Superior temporal gyrus (tissue), 1 donor: ENCODE measurements around the gene NFIC.
"Not testable (repeated sequence)": the region's sequence is repeated elsewhere in the genome, so short reads cannot be mapped to it uniquely, and the experiment has no call there.

ENCODE experiments used
- DNase-seq: peaks from one replicate; pipeline ENCODE4 v3.0.0-alpha.2; 2016; ENCODE audit errors: extremely low spot score

The NFIC gene

DNA sequence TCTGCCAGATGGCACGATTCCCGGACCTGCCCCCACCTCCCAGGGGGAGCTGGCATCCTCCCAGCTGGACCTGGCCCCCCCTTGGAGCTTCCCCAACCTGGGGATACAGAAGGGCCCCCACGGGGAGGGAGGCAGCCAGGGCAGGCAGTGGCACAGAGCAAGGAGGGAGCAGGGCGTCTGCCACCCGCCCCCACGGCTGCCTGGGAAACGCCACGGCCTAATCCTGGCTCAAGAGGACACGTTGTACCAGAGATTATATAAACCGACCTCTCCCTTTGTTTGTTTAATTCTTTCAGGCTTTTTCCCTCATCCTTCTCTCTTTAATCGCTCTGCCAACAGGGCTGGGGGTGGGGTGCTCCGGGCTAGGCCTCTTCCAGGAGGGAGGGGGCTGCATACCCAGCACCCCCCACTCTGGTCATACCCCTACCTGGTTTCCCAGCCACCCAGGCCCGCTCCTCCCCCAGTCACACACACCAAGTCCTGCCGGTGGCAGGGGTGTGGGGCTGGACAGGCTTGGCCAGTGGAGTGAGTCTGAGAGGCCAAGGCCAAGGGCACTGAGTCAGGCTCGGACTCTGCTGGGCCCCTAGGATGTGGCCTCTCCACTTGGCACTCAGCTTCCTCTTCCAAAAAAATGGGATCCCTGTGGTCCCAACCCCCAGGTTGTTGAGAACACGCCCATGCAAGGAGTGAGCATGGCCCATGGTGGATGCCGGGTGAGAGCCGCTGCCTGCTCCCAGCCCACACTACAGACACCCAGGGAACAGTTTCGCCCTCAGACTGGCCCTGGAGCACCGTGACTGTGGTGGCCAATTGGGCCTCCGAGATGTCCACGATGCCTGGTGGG, 29.5 kb upstream of the NFIC start:
- peak; percentile 46 for DNase-seq

DNA sequence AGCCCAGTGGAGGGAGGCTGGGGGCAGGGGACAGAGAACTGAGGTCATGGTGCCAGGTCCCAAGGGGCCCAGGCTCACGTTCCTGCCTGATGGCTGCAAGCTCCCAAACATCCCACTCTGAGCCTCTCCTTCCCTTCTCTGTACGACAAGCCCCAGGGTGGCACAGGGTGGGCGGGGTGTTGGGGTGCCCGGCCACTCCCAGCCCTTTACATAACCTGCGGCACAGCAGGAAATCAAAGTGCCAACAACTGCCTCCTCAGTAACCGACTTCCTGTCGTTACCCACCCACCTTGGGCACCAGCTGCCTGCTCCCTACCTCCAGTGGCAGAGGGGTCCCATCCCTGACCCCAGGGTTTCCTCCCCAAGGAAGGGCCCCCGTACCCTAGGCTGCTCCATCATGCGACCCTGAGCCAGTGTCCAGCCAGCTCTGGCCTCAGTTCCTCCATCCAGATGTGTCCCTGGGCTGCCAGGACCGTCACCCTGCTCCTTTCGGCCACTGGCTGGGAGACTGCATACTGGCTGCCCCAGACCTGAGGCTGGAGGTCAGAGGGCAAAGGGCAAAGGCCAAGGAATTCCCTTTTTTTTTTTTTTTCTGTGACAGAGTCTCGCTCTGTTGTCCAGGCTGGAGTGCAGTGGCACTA, 27.7 kb upstream of the NFIC start:
- DNase-seq, result no peak

DNA sequence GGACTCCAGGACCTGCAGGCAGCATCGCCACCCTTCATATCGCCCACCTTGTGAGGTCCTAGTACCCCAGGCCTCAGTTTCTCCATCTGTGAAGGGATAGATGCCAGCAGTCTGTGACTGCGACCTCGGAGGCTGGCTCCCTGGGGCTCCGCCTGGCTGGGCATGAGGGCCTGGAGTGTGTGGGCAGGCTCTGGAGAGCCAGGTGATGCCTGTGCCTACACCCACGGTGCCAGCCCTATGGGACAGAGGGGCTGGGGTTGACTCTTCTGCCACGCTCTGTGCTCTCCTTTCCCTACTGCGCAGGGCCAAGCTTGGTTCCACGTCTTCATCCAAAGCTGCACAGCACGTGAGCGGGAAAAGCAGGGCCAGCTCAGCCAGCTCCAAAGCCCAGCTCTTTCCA, 26.0 kb upstream of the NFIC start:
- no peak for DNase-seq

DNA sequence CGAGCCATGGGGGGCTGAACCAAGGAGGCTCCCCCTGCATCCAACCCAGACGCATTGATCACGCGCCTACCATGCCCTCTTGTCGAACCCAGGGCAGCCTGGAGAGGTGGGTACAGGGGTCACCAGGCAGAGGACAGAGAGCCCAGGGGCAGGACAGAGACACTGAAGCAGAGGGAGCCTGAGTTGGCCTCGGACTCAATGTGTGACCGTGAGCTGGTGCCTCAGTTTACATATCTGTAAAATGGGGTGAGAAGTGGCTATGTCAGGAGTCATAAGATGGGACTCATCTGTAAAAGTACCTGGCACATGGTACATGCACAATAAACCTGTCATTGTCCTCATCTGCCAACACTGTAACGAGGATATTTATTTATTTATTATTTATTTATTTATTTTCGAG, 24.1 kb upstream of the NFIC start:
- DNase-seq, result no peak

DNA sequence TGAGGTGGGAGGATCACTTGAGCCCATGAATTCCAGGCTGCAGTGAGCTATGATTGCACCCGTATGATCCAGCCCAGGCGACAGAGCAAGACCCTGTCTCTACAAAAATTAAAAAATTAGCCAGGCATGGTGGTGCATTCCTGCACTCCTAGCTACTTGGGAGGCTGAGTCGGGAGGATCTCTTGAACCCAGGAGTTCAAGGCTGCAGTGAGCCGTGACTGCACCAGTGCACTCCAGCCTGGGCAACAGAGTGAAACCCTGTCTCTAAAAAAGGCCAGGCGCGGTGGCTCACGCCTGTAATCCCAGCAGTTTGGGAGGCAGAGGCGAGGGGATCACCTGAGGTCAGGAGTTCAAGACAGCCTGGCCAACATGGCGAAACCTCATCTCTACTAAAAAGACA, 23.4 kb upstream of the NFIC start:
- DNase-seq, result not testable (repeated sequence)

DNA sequence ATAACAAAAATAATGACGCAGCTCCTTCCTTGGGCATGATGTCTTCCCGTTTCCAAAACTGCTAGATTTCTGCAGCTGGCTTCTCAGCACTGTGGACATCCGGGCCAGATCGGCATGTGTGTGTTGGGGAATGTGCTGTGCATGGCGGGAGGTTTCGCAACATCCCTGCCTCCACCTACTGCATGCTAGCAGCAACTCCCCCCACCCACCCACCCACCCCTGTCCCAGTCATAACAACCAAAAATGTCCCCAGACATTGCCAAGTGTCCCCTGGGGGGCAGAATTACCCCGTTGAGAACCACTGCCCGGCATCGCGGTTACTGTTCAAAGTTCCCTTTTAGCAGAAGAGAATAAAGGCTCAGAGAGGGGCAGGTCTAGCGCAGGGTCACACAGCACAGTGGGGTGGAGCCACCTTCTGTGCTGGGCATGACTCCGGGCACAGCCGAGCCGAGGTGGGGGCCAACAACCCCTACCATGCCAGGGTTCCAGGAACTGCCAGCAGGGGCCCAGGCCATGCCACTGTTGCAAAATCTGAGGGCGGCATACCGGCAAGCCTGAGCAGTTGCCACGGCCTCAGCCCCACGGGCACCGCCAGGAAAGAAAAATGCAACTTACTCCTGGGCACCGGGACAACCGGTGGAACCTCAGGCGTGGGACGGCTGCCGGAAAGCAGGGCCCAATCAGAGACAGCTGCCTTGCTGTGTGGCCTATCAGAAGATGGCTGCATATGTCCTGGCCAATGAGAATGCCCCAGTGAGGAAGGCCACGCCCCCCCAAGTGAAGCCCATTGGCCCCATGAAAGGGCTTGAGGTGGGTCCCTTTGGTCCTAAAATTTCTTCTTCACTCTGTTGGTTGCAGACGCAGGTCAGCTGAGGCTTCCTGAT, 22.5 kb upstream of the NFIC start:
- DNase-seq, result peak; percentile 76

DNA sequence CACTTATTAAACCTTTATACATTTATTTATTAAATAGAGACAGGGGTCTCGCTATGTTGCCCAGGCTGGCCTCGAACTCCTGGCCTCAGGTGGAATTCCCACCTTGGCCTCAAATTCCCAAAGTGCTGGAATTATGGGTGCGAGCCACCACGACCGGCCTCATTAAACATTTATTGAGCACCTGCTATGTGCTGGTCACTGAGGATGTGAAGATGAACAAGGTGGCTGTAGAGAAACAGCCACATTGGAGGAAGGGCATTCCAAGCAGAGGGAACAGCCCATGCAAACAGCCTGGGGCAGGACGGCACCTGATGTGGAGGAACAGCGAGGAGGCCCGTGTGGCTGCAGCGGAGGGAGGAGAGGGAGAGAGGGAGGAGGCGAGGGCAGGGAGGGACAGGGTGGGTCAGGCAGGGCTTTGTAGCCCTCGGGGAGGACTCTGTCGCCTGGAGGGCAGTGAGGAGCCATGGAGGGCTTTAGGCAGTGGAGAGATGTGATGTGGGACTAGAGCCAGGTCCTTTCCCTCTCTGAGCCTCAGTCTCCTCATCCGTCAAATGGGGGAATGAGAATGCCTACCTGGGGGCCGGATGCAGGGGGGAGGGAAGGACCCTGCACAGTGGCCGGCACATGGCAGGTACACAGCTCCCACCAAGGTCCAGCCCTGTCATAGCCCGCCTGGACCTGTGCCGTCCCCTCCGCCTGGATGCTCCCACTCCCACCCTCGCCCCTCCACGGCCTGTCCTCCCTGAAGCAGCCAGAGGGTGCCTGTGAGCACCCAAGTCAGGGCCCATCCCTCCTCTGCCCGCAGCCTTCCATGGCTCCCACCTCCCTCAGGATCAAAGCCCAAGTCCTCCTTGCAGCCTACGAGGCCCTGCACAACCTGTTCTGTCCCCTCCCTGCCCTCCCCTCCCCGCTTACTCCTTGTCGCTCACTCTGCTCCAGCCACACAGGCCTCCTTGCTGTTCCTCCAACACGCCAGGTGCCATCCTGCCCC, 21.5 kb upstream of the NFIC start:
- DNase-seq, result no peak

DNA sequence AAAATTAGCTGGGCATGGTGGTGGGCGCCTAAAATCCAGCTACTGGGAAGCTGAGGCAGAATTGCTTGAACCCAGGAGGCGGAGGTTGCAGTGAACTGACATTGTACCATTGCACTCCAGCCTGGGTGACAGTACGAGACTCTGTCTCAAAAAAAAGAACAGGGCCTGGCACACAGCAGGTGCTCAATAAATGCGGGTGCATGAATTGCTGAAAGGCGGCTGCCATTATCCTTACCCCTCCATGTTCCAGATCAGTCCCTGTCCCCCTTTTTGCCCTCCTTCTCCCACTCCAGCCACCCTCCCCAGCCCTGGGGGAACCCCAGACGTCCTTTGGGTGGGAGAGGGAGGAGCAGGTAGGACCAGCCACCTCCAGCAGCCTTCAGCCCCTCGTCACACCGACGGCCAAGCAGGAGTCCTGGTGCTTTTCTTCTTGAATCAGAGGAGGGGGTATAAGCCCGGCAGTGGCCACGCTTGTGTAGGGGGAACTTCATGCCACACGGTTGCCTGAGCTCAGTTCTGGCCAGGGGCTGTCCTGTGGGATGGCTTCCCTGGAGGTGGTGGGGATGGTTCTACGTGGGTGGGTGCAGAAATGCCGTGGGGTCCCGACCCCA, 20.4 kb upstream of the NFIC start:
- DNase-seq, result no peak

DNA sequence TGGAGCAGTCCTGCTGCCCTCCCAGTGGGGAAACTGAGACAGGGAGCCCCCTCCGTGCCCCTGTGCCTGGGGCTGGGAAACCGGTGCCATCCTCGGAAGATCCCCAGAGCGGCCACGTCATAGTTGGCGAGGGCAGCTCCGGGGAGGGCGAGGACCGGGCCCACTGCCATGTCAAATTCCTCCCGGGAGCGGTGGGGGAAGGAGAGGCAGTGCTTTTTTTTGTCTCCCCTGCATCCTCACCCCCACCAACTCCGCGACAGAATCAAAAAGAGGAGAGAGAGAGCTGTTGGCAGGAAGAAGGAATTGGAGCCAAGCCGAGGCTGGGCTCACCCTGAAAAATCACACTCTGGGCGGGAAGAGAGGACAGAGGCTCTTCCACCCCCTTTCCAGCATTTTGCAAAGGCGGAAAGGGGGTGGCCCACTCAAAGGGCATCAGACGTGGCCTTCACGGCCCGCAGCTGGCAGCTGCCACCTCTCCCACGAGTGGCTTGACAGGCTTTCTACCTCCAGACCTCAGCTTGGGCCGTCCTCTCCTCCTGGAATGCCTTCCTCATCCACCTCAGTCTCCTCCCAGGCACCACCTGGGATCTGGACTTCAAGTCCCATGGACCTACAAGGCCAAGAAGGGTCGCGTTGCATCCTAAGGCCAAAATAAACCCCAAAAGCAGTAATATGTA, 19.6 kb upstream of the NFIC start:
- peak; percentile 83 for DNase-seq

DNA sequence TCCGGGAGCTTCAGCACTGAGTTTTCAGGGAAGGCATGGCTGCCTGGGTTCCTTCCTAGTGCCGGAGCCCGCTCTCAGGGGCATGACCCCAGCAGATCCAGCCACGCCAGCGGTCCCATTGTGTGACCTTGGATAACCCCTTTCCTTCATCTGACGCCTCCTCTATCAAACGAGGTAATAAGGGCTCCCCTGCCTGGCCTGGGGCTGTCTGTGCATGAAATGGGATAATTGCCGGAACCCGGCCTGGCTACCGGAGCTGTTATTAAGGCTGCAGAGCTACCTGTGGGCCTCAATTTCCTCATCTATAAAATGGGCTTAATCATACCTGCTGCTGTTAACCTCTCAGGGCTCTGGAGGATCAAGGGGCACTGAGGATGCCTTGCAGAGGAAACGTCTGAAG, 18.3 kb upstream of the NFIC start:
- no peak for DNase-seq

DNA sequence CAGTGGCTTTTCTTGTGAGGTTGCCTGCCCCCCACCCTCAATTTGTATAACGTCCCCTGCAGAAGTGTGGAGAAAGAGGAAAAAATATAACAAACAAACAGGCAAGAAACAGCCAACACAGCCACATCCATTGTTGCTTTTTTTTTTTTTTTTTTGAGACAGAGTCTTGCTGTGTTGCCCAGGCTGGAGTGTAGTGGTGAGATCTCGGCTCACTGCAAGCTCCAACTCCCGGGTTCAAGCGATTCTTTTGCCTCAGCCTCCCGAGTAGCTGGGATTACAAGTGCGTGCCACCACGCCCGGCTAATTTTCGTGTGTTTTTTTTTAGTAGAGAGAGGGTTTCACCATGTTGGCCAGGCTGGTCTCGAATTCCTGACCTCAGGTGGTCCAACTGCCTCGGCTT, 17.9 kb upstream of the NFIC start:
- DNase-seq, result not testable (repeated sequence)

DNA sequence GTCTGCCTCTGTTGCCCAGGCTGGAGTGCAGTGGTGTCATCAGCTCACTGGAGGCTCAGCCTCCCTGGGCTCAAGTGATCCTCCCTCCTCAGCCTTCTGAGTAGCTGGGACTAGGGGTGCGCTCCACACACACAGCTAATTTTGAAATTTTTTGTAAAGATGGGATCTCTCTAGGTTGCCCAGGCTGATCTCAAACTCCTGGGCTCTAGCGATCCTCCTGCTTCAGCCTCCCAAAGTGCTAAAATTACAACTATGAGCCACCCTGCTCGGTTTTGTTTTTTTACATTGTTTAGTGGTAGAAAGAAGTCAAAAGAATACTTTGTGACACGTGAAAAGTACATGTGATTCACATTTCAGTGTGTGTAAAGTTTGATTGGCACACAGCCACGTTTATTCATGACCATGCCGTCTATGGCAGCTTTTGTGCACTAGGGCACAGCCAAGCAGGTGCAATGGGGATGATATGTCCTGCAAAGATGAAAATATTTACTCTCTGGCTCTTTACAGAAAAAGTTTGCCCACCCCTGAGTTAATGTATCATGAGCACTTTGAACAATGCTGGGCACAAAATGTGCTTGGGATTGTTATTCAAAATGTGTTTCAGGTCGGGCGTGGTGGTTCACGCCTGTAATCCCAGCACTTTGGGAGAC, 16.2 kb upstream of the NFIC start:
- DNase-seq, result no peak

DNA sequence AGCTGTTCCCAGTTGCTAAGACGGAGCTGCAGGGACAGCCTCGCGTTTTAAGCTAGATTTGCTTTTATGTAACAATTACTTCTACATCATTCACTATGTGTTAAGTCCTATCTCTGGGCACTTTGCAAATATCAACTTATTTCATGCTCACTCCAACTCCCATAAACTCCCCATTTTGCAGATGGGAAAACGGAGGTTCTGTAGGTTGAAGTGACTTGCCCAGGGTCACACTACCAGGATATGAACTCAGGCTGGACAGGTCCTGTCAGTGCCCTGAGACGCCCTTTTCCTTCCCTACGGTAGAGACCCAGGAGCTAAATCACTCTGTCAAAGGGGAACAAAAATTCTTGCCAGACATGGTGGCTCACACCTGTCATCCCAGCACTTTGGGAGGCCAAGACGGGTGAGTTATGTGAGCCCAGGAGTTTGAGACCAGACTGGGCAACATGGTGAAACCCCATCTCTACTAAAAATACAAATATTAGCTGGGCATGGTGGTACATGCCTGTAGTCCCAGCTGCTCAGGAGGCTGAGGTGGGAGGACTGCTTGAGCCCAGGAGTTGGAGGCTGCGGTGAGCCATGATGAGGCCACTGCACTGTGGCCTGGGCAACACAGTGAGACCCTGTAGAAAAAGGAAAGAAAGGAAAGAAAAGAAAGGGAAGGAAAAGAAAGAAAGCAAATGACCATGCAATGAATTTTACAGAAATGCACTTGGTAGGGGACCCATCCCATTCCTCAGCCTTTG, 14.5 kb upstream of the NFIC start:
- DNase-seq, result no peak

DNA sequence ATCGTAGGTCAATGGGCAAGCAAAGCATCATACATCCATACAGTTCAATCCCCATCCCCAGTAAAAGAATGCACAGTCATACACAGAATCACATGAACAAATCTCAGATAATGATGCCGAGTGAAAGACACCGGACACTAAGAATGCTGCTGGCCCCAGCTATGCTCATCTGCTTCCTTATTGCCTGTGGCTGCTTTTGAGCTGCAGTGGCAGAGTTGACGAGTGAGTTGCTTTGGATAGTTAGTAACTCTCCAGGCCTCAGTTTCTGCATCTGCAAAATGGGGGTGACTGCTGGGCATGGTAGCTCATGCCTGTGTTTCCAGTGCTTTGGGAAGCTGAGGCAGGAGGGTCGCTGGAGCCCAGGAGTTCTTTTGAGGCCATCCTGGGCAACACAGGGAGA, 12.9 kb upstream of the NFIC start:
- no peak for DNase-seq

DNA sequence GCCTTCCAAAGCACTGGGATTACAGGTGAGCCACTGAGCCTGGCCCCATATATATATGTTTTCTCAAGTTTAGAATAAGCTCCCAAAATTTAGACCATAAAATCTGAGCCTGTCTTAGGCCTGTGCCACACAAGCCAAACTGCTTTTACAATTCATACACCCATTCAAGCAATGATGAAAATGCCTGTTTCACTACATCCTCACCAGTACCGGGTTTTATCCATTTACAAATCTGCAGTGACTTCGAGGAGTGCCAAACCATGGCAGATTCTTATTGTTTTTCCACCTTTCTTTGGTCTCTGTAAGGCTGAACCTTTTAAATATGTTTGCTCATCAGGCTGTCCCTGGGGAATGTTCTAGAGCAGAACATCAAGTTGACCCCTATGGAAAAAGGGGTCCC, 9.6 kb upstream of the NFIC start:
- DNase-seq, result no peak

DNA sequence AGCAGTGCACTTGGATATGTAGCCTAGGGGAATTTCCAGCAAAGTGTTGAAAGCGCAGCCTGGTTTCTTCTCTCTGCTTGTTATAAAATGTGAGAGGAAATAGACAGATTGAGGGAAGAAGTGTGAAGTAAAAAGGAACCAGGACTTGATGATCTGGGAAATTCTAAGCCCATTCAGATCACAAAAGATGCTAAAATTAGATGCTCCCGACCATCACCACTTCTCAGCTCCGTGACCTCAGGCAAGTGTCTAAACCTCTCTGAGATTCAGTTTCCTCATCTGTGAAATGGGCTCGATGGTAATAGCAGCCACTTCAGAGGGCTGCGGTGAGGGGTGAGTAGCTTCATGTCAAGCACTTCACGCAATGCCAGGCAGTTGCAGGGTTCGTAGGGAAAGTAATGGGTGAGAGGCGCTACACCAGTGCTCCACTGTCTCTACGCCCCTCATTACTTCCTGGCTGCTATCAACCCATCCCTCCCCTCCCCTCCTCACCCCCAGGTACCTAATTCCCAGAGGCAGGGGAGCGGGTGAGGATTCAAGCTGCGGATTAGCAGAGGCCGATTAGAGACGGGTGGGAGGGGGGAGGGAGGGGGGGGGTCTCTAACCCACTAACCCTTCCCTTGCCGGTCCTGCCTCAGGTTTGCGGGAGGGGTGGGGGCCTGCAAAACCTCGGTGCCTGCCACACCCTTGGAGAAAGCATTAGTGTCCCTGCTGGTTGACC, 9.0 kb upstream of the NFIC start:
- DNase-seq, result peak; percentile 49

DNA sequence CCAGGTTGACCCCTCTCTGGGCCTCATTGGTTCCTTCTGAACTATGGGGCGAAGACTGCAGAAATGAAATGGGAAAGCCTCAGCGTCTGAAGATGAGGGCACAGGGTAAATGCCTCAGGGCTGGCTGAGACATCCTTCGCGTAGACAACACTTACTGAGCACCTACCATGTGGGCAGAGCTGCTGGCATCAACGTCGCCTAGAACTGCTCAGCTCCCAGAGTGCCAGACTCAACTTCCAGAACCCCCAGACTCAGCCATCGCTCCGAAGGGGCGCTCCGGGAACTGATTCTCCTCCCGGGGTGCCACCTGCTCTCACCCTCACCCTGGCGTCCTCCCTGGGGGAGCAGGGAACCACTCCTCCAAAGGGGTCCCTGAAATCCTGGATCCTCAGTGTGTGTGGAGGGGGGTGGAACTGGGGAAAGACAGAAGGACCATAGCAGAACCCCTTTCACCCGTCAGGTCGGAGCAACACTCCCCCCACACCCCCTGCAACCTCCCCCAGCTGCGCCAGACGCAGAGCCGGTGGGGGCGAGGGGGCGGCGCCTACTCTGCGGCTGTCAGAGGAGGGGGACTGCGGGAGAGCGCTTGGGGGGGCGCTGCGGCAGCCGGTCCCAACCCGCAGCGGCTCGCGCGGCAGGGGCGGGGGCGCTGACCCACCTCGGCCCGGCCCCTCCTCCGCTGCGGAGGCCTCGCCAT, 8.2 kb upstream of the NFIC start:
- DNase-seq, result peak; percentile 26

DNA sequence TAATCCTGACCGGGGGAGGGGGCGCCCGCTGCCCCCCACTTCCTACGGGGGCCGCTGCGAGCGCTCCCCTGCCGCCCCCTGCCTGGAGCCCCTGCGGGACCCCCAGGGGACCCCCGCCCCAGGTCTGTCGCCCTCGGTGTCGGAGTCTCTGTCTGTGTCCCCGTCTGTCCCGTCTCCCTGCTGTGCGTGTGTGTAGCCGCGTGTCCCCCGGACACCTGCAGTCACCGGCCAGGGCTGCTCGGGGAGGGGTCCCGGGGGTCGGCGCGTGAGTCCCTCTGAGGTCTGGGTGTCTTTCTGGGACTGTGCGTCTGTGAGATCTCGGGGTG, 7.7 kb upstream of the NFIC start:
- no peak for DNase-seq
